HG03457 (cell line): ENCODE data around the gene ATG7.
"Not testable (repeated sequence)": the region's sequence is repeated elsewhere in the genome, so short reads cannot be mapped to it uniquely, and the experiment has no call there.

Experiments used
- ATAC-seq: cut with Tn5 transposase; IDR thresholded peaks from one replicate; pipeline ENCODE4 v1.9.1; 2021; ENCODE audit warnings: moderate number of reproducible peaks; ENCODE audit not compliant: unreplicated experiment

The ATG7 gene

DNA sequence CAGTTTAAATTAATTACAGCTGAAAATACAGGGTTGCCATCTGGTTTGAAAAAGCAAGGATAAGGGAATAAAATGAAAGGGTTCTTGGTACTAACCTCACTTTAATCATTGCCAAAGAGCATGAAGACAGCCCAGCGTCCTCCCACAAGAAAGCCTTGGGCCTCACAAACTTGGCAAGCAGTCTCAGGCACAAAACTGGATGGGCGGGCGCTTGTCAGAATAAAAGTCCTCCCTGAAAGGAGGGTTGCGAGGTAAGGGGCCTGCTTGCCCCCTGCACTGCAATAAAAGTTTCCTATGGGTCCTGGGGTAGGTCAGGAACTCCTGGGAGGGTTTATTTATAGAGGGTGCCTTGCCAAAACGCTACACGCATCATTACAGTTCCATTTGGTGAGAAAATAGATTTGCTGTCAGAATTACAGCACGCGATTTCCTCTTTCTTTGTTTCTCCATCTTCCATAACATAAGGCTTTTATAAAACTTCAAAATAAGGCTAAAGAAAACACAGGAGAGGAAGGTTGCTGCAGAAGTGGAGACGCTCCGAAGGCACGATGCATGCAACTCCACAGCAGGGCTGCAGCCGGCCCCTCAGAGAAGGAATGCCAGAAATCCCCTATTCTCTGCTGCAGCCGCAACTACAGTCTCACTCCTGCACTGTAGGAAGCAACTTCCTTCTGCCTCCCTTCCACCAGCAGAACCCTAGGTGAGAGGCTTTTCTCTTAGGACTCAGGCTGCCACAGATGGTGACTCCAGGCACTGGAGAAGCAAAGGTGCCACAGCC lies 310.2 kb downstream of the ATG7 start:
- no peak for ATAC-seq

DNA sequence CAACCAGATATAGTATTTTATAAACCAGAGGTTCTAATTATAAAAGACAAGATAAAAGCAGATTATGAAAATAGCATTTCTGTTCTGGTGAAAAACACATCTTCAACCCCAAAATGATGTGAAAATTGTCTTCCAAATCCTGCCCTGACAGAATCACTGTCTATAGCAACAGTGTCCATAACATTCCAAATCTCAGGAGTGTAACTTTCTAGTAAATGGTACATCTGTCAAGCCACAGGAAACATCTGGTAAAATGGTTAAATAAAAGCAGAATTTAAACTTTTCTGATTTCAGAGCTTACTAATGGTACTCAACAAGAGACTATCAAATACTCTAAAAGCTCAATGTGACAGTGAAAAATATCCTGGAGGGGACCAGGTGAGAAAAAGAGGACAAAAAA lies 311.0 kb downstream of the ATG7 start:
- no peak for ATAC-seq

DNA sequence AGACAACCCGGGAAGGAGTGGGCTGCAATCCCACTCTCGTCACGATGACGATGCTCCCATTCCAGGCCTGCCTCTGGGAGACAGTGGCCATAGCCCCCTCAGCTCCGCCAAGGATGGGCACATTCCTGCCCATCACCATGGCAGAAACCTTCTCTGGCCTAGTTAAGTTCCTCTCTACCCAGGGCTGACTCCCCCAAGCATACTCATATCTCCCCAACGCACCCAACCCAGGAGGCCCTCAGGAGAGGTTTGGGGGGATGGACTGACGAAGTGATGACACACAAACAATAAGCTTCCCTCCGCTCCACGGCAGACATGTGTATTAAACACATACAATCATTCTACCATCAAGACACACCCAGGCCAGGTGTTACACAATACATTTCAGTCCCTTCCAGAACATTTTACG lies 311.4 kb downstream of the ATG7 start:
- no peak for ATAC-seq

DNA sequence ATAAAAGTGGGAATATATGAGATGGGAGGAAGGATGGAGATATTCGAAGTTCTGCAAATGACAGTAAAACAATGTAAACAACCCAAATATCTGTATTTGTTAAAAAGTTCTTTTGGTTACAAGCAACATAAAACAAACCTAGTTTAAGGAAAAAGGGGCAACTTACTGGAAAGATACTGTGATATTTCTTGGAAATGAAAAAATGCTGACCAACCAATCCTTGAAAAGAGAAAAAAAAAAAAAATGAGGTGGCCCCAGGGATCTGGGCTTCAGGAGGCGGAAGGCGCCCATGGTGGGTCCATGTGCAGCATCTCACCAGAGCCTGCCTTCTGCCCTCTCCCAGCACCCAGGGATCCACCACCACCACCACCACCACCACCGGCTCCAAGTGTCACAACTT lies 312.4 kb downstream of the ATG7 start:
- ATAC-seq = no peak

DNA sequence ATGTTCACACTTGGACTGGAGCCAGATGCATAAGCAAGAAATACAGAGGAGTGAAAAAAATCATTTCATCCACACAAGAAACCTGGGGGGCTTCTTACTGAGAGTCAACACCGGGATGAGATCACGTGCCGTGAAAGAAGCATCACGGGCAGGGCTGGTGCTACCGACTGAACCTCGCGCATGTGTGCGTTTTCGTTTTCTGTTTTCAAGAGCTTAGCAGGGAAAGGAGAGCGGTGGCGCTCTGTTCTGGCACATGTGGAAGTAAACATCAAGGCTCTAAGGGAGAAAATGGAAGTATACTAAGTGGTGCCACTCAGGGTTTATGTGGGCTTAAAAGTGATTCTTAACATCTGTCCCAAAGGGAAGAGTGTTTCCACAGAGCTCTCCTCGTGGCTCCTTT lies 315.6 kb downstream of the ATG7 start:
- ATAC-seq = no peak

DNA sequence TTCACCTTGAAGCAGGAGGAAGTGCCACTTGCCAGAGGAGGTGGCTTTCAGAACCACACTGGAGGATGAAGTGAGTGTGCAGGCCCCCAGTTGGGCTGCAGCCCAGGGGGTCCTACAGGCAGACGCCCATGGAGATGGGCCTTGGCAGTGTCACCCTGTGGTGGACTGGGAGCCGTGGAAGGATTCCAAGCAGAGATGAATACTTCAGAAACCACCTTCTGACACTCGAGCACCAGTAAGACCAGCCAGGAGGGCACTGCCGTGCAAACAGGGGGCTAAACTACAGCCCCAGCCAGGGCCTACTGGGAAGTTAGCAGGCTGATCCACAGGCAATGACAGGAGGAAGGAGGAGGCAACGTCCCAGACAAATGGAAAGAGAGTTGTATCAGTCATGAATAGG lies 316.1 kb downstream of the ATG7 start:
- no peak for ATAC-seq

DNA sequence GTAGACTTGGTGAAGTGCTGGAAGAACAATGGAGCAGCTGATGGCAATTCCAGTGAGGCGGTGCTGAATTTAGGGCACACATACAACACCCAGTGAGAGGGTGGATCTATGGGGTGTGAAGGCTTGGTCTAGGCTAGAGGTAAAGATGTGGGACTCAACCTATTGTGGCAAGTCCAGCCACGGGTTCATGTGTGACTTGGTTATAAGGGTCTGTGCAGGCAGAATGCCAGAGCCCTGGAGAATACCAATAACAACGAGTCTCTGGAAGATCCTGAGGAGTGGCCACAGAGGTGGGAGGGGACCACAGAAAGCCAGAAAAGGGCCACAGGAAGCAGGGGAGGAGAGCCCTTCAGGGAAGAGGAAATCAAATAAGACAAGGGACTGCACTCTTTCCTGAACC lies 316.6 kb downstream of the ATG7 start:
- no peak for ATAC-seq

DNA sequence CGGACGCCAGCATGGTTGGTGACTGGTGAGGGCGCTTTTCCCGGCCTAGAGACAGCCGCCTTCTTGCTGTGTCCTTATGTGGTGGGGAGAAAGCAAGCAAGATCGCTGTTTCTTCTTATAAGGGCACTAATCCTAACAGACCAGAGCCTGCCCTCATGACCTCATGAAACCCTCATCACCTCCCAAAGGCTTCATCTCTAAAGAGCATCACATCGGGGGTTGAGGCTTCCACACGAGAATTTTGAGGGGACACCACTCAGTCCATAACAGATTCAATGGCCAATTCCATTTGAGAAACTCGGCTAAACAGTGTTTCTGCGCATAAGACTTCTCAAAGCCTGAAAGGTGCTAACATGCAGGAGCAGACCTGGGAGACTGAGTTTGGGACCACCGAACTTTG lies 317.5 kb downstream of the ATG7 start:
- ATAC-seq = no peak

DNA sequence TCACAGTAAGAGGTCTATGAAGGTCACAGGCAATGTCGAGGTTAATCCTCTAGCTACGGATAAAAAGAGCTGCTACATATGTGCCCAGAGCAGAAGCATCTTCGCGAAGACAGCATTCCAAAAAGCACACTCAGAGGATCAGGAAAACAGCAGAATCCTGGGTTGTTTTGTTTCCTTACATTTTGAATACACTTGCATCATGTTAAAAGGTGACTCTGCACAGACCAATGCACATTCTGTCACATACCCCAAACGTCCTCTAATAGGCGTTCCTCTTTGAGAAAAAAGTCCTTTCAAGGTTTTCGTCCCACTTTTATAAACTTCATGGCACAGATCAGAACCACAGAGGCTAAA lies 318.8 kb downstream of the ATG7 start:
- no peak for ATAC-seq

DNA sequence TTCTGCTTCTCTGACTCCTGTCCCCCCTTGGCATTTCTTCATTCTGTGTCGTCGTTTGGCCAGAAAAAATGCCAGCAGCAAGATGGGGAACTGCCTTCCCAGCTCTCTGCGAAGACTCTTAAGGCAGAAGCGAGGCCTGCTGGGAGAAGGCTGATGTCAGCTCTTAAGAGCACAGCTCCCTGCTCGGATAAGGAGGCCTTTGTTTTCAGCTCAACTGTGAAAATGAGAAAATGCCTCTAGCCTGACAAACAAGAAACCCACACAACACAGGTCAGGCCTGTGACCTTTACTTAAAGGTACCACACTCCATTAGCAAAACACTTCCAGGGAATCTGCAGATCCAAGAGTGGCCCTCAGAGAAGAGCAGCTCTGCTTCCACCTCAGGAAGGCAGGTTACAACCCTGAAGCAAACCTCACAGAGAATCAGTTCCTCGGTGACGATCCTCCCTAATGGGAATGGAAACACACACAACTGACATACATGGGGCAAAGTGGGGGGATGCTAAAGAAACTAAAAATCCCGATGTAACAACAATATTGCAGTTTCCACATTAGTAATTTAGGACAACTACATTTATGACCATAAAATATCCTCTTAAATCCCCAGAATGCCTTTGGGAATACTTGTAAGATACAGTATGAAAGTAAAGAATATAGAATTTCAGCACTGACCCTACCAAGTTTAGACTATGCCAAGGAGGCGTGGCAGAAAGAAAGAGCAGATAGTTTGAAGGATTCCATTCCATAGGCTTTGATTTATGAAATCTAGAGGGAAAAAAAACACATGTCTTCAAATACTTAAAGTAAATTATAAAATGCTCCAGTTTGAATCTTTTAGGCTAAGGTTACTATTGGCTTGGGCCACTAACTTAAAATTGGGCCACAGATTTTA lies 319.4 kb downstream of the ATG7 start:
- ATAC-seq = no peak

DNA sequence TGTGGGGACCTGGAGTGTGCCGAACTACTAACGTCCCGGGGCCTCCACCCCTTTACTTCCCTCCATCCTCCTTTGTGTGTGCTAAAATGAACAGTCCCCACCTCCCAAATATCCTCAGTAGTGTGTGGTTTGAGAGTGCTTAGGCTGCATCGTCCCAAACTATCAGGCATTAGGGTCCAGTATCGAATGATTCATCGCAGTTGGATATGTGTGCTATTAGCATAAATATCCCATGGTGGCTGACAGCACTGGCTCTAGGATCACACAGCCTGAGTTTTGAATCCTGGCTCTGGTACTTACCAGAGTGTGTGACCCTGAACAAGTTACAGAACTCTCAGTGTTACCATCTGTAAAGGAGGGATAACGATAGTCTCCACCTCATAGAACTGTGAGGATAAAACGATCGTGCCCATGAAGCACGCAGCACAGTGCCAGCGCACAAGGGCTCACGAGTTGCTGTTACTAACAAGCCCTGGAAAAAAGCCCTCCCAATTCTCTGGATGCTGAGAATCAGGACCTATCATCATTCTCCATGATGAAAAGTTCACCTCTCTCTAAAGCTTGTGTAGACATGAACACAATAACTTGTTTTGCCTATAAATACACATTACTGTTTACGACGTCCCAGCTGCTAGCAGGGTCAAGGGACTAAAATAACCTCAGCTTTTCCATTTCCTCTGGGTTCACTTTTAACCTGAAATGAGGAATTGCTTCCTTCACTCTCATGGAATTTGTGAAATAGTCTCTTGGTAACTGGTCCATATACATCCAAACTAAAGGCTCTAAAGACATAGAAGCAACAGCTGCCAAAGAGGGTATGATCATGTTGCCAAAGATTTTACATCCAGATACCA lies 320.5 kb downstream of the ATG7 start:
- ATAC-seq = no peak

DNA sequence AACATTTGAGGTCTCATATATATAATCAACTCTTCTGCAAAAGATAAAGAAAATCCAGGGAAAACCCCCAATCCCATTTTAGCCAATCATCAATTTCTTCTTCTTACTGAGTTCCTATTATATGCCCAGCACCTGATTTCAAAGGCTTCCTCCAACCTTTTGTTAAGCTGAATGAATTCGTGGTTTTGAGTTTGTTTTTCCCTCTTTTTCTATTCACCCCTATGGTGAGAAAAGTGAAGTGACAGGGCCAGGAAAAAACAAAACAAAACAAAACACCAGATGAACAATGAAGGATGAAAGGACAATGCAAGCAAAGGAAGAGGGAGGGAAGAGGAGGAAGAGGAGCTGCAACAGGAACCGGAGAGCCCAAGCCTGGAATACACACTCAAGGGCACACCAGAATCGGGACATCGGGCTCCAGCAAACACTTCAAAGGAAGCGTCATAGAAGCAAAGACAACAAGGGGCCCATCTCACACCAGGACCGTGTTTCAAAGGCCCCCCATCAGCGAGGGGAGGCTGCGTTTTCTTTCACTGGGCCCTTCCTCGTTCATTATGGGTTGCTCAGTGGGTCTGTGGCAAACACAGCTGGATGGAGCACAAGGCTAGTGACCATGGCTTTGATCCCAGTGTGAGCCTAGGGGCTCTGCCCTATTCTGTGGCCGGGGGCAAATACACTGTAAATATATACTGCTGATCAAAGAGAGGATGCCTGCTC lies 321.3 kb downstream of the ATG7 start:
- no peak for ATAC-seq

DNA sequence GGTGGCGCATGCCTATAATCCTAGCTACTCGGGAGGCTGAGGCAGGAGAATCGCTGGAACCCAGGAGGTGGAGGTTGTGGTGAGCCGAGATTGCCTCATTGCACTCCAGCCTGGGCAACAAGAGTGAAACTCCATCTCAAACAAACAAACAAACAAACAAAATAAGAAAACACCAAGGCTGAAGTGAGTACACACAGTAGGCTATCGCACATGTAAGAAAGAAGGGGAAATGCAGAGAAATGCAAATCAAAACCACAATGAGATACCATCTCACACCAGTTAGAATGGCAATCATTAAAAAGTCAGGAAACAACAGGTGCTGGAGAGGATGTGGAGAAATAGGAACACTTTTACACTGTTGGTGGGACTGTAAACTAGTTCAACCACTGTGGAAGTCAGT lies 322.8 kb downstream of the ATG7 start:
- ATAC-seq = not testable (repeated sequence)

DNA sequence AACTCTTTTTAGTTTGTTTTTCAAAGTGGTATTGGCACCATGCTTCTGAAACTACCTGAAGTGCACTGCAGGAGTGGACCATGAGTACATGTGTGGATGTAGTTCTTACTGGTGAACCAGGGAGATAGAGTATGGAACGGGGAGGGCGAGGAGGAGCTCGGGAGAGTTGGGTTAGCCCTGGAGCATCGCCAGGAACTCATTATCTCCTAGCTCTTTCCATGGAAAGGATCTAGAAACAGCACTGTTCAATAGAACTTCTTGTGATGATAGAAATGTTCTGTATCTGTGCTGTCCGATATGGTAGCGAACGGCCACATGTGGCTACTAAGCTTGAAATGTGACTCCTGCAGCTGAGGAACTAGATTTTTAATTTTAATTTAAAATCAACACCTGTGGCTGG lies 324.2 kb downstream of the ATG7 start:
- no peak for ATAC-seq

DNA sequence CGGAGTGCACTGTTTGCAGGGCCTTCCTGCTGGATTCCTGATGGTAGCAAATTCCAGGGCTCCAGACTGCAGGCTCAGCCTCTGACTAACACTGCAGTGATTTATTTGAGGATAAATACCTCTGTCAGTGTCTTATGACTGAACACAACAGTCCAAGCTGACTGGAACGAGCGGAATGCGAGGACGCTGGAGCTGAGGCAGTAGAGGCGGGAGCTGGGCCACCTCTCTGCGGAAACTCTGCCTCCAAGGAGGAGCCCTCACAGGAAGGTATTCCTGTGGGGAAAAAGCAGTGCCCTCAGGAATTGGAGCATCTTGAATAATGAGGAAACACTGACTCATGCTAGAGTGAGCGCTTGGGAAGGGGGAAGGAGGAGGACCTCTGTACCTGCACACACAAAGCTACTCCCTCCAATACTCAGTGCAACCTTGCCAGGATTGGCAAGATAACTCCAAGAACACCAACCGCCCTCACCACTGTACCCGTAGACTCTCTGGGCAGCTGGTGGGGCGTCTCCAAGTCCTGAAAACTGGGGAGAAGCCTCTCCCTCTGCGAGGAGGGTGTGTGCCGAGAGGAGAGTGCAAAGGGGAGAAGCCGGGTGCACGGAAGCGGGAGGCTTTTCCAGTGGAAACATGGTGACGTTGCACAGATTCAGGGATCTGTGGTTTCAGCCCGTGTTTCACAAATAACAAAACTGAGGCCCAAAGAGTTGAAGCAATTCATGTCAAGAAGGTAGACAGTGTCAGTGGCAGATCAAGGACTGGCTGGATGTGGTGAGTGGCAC lies 328.5 kb downstream of the ATG7 start:
- ATAC-seq = no peak

DNA sequence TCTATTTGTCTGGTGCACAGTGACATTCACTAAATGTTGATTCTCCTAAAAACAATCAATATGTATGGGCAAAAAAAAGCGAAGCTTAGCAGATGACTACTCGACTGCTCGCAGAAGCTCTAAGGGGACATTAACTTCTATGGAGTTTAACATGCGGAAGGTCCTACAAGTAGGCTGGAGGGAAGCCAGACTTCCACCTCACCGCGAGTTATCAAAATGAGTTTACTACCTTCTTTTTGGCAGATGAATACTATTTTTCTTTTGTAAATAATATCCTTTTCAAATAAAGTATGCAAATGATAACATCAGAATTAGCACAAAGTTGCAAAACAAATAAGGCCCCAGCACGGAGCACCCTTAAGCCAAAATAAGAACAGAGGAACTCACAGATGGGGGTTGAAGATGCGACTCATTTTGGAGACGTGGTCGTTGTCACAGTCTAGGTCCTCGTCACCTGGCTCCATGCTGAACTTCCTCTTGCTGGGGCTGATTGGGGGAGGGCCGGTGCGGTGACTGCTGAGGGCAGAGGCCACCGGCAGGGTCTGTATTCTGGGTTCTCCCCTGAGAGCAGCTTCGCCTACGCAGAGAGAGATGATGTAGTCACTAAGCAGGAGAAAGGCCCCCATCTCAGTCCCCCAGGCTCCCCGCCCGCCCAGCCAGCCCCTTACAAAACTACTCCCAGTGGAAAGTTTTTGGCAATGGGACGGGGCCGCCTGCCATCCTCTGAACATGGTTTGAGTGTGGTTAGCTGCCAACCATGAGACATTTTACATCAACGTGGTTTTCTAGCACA lies 329.4 kb downstream of the ATG7 start:
- peak; percentile 83 for ATAC-seq

DNA sequence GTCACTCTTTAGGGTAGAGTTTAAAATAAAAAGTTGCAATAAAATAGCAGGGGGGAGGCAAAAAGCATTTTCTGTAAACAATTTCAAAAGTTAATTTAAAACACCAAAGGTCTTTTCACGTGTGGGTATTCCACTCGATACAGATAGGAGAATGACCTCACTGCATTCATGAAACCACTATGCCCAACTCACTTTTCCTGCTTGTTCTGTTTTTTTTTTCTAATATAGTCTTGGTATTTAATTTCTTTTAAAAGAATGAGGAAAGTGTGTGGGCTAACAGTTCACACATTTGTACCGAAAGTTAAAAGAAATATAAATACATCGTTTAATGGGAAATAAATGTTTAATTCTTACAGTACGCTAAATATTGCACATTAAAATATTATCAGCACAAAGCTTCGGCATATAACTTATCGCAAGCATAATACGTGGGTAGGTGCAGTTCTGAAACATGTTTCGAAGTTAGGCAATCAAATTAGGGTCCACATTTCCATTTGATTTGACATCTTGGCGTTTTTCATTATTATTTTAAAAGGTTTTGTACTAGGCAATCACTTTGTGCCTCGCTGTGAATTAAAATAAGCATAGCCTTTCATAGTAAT lies 330.1 kb downstream of the ATG7 start:
- ATAC-seq = no peak

DNA sequence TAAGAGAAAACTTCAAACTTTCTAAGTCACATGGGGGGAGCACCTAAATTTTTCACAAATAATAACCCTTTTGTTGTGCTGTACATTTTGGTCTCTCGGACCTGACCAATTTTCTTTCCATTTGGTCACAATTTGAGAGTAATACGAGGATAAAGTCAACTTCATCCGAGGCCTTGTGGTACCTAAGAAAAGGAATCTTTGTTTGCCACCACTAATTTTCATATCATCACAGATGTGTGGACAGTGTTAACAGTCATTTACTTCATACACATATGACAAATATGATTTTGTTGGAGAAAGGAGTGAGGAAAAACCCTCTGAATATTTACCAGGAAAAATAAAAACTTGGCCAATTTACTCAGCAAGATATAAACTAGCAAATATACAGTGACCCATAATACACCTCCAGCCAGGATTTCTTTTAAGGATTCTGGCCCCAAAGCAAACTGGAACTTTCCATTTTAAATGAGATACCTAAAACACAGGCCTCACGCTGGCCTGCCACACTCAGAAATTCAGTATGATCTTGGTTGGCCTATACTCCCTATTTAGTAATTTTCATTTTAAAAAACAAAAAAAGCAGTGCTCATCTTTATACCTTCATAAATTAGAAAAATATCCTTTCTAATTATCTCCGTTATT lies 330.8 kb downstream of the ATG7 start:
- ATAC-seq = no peak
